CD4-positive, alpha-beta T cell treated with Interferon alpha-2 for 1 hour (primary cell): ENCODE results near the gene CBLB.

Experiments used
- DNase-seq, 2 donors: peaks; one replicate each; pipeline ENCODE4 v3.0.0-alpha.2; 2020 to 2022

CBLB gene

DNA sequence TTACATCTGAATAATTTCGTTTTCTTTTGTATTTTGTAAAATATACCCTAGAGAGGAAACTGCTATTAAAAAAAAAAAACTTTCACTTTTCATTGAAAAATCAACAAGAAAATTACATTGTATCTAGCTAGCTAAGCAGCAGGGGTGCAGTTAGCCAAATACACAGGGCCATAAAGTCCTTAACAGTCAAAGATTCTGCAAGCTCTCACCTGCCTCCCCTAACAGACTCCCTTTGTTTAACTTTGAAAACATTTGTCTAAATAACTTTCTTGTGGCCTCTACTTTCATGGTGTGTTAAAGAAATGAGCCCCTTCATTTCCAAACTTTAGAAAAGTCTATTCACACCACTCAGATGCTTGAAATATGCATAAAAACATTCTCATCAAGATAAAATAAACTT lies 23.3 kb downstream of the CBLB start:
- DNase-seq = no peak

- no peak for DNase-seq
Observed at GRCh38 chr3:105844704-105845103, 24.1 kb downstream of the CBLB start.

GRCh38 chr3:105843994-105844393 lies 24.8 kb downstream of the CBLB start:
- DNase-seq = no peak

DNA sequence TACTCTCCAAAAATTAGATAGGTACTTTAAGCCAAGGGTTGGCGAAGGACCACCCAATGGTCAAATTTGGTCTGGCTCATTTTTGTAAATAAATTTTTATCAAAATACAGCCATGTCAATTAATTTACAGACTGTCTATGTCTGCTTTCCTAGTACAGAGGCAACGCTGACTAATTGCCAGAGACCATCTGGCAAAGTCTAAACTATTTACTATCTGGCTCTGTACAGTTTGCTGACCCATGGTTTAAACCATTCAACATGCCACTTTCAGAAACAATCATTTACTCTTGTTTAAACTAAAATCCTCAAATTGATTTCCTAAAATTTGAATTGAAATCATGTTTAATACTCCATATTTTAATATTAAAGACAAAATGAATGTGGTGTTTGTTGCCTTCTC lies 25.9 kb downstream of the CBLB start:
- DNase-seq = no peak

- DNase-seq = no peak
Observed at GRCh38 chr3:105842449-105842848, 26.4 kb downstream of the CBLB start.

GRCh38 chr3:105837947-105838346 lies 30.9 kb downstream of the CBLB start:
- no peak for DNase-seq

GRCh38 chr3:105837143-105837740 lies 31.6 kb downstream of the CBLB start:
- no peak for DNase-seq

DNA sequence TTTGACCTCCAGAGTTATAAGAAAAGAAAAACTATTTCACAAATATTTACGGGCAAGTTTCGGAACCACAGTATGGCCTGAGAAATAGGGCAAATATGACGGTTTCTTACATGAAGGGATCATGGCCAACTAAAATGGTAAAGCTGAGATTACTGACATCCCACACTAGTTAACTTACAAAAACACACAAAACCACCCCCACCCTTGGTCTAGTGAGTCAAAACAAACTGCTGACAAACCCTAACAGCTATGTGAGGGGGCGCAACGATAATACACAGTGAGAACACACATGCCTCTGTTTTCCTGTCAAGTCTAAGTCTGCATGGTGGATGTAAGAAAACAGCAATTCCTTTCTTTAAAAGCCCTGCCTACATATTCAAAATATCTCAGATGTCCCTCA lies 32.3 kb downstream of the CBLB start:
- DNase-seq = peak; percentile 24 to 65

DNA sequence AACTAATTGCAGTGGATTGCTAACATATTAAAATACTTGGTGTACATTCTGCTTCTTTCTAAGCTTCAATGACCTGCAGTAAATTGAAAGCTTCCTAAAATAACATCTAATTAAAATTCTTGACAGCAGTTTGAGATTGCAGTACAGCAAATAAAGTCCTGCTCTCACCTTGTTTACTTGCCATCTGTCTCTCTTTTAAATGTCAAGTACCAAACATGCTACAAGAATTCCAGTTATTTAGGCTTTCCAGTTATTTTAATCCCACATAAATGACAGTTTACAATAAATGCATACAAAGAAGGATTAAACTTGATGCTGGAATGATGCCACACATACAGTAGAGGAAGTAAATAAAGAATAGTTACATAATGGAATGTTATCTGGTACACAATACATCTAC lies 33.2 kb downstream of the CBLB start:
- no peak for DNase-seq

DNA sequence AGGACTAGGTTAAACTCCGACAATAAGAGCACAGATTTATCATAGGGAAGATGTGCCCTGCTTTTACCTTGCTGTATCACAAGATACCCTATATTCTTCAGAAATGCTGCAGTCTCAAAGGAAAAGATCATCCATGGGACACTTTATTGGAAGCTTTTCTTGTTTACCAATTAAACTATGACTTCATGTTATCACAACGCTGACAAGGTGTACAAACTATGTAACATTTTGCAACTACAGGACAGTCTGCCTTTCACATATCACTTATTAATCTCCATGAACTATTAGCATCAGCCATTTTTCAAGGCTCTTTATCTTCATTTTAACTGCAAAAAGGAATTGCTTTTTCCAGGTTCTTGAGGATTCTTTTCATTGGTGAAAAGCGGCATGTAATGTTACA lies 34.0 kb downstream of the CBLB start:
- no peak for DNase-seq

DNA sequence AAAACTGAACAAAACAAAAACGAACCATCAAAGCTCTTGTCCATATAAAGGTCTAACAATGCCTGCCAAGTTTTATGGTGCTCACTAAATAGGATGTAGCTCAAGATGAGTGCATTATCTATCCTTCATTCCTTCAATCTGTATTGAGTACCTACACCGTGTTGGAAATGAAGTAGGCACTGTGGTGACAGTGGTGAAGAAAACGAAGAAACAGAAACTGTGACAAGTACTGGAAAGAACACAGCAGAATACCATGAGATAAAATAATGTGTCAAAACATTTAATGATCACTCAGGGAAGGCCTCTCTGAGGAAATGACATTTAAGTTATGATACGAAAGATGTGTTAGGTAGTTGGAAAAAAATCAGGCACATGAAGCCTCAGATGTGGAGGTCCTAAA lies 36.2 kb downstream of the CBLB start:
- DNase-seq = peak in 1 of 2 donors; percentile 52

DNA sequence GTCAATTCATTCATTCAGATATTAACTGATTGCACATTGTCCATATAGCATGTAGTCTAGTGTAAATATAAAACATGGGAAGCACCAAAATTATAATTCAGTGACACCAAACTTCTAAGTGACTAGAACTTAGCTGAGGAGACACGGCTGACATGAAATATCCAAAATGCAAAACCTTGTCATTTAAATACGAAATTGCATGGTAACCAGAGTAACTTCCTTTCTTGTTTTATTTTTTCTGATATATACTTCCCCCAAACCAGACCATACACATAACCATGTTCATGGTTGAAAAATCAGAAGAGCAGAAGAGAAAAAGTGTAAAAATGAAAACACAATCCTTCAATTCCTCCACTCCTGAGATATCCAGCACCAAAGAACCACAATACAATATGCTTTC lies 38.0 kb downstream of the CBLB start:
- DNase-seq = no peak

DNA sequence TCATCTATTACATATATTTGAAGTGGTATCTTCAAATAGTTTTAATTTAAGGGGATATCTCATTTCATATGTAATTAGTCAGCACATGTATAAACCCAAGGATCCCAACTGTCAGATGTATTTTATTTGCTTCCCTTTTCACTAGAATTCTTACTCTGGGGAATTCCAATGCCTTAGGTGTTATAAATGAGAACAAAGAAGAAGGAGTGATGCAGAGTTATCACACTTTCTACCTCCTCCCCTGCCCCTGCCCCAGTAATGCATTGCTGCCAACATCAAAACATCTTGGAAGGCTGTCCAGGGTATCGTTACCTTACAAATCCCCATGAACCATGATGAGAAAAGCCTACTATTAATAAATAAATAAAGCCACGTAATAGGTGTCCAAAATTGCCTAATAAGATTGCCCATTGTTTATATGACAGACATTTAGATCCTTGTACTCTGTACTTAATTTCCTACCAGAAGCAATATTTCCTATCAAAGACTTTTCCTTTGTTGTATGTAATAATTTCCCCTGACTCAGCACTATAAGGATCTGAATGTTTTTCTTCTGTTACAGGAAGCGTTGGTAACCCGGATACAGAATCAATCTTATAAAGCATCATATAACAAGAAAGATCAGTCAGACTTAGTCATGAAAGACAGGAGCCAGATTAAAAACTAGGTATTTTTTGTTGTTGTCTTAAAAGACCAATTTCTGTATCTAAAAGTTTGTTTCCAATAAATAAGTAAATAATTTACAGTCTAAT lies 38.8 kb downstream of the CBLB start:
- peak in 1 of 2 donors; percentile 72 for DNase-seq

GRCh38 chr3:105829229-105829628 lies 39.6 kb downstream of the CBLB start:
- DNase-seq = peak in 1 of 2 donors; percentile 34

DNA sequence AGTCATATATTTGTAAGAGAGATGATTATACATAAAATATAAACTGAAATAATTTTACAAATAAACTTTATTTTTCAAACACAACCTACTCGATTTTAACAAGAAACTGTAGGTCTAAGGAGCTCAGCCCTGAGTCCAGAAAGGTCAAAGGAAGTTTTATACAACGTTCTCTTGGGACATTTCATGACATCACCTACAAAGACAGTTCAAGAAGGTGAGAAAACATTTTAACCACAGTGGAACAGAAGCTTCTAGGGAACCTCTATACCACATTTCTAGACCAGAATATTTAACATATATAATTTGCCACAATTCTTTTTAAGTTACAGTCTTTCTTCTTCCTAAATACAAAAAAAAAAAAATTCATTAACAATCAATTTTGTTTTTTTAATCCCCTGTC lies 40.1 kb downstream of the CBLB start:
- peak in 1 of 2 donors; percentile 56 for DNase-seq

GRCh38 chr3:105827959-105828358 lies 40.9 kb downstream of the CBLB start:
- no peak for DNase-seq

GRCh38 chr3:105826778-105827634 lies 41.8 kb downstream of the CBLB start:
- DNase-seq = no peak

DNA sequence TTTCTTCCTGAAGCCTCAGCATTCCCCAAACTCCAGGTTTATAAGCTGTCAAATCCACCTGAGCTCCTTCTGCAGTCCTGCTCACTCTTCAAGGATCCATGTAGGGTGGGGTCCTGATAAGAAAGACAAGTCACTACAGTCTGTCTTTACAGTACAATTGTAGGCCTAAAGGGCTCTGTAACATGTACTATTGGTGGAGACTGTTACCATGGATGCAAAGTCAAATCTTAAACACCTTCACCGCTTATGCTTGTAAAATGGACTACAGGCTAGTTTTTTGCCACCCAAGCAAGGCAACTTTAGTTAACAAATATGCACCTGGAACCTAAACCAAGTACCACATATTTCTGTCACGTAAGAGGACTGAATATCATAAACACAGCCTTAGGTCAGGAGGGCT lies 44.7 kb downstream of the CBLB start:
- no peak for DNase-seq

DNA sequence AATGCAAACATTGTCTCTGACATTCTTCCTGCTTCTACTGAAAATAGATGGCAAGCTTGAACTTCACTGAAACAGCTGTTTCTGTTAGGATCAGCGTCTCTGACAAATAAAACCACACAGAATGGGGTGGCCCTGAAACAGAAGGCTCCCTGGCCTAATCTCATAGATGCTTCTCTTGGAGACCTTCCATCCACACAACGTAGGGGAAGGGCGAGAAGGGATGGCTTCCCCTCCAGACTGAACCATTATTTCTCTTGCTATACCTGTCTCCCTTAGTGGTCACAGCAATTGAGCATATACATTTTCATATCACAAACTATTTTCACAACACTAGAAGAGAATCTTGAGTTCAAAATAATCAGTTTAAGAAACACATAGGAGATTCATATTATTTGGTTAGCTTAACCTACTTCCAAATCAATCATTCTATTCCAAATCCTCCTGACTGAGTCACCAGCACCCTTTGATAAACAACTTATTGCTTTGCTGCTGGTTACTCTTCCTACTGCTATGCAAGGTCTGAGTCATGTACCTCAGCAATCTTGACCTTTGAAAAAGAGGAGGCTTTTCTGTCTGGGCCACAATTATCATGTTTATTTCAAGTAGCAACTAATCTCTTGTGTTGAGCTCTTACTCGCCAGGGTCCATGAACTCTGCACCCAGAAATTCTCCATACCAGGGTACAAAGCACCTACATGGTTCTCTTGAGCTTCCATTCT lies 45.5 kb downstream of the CBLB start:
- DNase-seq = no peak

DNA sequence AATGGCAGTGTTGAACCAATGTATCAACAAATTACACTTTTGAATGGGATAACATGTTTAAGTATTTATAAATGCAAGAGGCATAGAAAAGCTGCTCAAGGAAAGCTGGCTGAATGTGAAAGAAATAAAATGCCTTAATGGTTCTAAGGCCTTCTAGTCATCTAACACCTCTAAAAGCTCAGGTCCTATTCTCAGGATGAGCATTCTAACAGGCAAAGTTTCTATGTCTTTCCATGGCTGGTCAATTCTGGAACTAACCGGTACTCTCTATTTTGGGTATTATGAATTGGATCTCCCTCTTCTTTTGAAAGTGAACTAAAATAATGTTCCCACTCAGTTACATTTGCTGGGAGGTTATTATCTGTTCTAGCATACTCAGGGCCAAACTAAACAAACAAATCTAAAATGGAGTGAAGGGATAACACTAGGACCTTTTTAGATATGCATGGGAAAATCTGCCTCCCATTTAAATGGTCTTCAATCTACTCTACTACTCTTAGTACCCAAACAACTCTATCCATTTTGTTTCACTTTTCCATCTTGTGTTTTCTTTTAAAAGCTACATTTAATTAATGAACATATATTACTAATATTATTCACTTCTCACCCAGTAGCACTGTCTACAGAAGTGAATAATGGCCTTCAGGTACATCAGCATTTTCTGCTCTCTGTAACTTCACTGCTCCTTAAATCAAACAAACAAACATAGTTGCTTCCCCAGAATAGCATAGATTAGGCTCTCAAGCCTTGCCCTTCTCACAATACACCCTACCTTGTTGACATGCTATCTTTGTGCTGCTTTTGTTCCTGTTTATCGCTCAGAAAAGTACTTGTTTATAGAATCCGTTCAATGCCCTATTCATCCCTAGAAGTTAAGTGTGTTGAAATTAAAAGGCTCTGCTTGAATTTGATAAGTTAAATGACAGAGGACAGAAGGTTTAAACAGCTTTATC lies 46.4 kb downstream of the CBLB start:
- no peak for DNase-seq

DNA sequence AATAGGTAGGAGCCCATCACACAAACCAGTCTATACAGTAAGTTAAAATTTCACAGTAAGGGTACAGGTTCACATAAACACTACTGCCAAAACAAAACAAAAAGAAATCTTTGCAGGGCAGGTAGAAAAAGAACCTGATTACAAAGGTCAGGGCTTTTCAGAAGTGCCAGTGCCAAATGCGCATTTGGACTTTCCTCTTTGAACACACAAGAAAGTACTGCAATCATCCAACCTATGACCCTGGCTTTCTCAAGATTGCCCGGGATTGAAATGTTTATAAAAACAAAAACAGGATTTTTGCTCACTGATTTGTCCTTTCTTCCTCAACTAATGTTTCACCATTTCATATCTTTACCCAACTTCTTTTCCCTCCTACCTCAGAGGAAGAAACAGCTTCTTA lies 47.4 kb downstream of the CBLB start:
- no peak for DNase-seq

DNA sequence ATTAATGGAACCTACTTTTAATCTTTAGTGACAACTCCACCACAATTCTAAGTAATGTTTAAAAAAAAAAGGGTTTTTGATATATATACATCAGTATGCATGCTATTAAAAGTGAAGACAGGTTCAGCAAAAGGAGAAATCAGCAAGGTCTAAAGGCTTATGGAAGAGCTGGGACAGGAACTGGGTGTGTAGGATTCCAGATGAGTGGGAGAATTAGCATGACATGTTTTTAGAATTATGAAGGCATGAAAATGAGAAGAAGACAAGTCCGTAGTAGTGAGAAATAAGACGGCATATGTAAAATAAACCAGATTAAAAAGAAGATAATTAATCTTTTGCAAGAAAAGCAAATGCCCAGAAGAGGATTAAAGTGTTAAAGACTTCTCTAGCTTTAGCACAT lies 52.0 kb downstream of the CBLB start:
- no peak for DNase-seq
